K562 (cell line): ENCODE measurements around the gene ATP6V0A1.

Source experiments
- HNRNPLL ChIP-seq: fragments of 200-400 bp; formaldehyde crosslinking; IDR thresholded peaks from 2 replicates; pipeline ENCODE4 v1.6.1; 2017; ENCODE audit warnings: low read length, low read depth, mild to moderate bottlenecking; ENCODE audit not compliant: poor library complexity, severe bottlenecking
- POLR2A ChIP-seq: fragments of 450-650 bp; conservative IDR thresholded peaks from 2 replicates; pipeline ENCODE4 v1.6.1; 2016
- TRIM24 ChIP-seq, 2 experiments: fragments of 450-650 bp; IDR thresholded peaks; 2 replicates each; pipeline ENCODE4 v1.6.1; 2016
- ZSCAN29 ChIP-seq: fragments of 450-650 bp; IDR thresholded peaks from 2 replicates; pipeline ENCODE4 v1.6.1; 2017
- TF ChIP-seq, protein P1 (sequence below), 2 experiments: fragments of 450-650 bp; formaldehyde crosslinking in 1 of 2; IDR thresholded peaks; 2 replicates each; pipeline versions ENCODE4 v1.4.0 to v1.6.1; 2014 to 2020; ENCODE audit warnings: mild to moderate bottlenecking in 2 of 2, borderline replicate concordance in 1 of 2, low read depth in 1 of 2

- TF ChIP-seq, protein P1, sequence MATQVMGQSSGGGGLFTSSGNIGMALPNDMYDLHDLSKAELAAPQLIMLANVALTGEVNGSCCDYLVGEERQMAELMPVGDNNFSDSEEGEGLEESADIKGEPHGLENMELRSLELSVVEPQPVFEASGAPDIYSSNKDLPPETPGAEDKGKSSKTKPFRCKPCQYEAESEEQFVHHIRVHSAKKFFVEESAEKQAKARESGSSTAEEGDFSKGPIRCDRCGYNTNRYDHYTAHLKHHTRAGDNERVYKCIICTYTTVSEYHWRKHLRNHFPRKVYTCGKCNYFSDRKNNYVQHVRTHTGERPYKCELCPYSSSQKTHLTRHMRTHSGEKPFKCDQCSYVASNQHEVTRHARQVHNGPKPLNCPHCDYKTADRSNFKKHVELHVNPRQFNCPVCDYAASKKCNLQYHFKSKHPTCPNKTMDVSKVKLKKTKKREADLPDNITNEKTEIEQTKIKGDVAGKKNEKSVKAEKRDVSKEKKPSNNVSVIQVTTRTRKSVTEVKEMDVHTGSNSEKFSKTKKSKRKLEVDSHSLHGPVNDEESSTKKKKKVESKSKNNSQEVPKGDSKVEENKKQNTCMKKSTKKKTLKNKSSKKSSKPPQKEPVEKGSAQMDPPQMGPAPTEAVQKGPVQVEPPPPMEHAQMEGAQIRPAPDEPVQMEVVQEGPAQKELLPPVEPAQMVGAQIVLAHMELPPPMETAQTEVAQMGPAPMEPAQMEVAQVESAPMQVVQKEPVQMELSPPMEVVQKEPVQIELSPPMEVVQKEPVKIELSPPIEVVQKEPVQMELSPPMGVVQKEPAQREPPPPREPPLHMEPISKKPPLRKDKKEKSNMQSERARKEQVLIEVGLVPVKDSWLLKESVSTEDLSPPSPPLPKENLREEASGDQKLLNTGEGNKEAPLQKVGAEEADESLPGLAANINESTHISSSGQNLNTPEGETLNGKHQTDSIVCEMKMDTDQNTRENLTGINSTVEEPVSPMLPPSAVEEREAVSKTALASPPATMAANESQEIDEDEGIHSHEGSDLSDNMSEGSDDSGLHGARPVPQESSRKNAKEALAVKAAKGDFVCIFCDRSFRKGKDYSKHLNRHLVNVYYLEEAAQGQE (IDR thresholded peaks at IDR 0.05; ENCODE audit: borderline replicate concordance), result no peak
- TF ChIP-seq, protein P1 (CRISPR knock-in tag; IDR thresholded peaks at IDR 0.05; ENCODE audit: low read depth), result no peak
- TF ChIP-seq ZSCAN29, result no peak
- peak; percentile 68 for TF ChIP-seq HNRNPLL
- TF ChIP-seq POLR2A, result no peak
- no peak; a peak in 1 of 4 replicates for TF ChIP-seq TRIM24 (IDR thresholded peaks at IDR 0.05)
Observed at GRCh38 chr17:42422412-42422957, 36.2 kb upstream of the ATP6V0A1 start.
